ENCODE measurements around the gene MRPS2. TPM values are rescaled to one million over a fixed set of nuclear protein-coding genes. Genes with fewer than 3 reads are reported as not detected.

Gene MRPS2
- total RNA-seq, 3 donors from 2014 or later: 27.3 to 36.0 (median 28.2) TPM

DNA sequence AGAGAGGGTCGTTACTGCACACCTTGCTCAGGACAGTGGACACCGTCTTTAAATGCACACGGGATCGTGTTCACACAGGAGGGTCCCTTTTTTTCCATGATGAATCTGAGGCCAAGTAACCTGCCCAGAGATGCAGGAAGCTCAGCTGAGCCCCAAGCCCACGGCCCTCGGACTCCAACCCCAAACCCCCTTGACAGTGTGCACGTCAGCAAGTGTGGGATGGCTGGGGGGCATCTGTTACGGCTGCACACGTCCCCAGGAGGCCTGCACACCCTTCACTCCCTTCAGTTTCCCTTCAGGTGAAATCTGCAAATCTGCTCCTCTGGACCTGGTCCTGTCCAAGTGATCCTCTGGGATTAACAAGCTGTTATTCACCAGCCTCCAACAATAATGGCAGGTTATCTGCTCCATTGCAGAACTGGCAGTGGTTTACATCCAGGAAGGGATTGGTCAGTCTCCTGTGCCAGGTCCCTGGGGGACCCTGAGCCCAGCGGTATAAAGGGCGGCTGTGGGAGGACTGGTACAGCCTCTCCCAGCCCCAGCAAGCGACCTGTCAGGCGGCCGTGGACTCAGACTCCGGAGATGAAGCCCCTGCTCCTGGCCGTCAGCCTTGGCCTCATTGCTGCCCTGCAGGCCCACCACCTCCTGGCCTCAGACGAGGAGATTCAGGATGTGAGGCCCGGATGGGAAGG lies 20.6 kb downstream of the MRPS2 start, which contains the start of gene LCN1:
TSS of gene LCN1 (plus strand) at position 525 of the 692 bp plus-strand sequence. CDS start at position 583, 58 bp downstream.
- Histone ChIP-seq H3K36me3 (ENCODE audit: low read depth) (no peaks in the 10 kb centered on the region), H3K4me1 (ENCODE audit: low read depth) (no peaks in the 10 kb centered on the region), H3K4me3 (no peak within 1 kb of the TSS), H3K9me3 (no peaks in the 10 kb centered on the region)
- TF ChIP-seq, protein P1, sequence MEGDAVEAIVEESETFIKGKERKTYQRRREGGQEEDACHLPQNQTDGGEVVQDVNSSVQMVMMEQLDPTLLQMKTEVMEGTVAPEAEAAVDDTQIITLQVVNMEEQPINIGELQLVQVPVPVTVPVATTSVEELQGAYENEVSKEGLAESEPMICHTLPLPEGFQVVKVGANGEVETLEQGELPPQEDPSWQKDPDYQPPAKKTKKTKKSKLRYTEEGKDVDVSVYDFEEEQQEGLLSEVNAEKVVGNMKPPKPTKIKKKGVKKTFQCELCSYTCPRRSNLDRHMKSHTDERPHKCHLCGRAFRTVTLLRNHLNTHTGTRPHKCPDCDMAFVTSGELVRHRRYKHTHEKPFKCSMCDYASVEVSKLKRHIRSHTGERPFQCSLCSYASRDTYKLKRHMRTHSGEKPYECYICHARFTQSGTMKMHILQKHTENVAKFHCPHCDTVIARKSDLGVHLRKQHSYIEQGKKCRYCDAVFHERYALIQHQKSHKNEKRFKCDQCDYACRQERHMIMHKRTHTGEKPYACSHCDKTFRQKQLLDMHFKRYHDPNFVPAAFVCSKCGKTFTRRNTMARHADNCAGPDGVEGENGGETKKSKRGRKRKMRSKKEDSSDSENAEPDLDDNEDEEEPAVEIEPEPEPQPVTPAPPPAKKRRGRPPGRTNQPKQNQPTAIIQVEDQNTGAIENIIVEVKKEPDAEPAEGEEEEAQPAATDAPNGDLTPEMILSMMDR (IDR thresholded peaks at IDR 0.05): no peak
- ATAC-seq (no peak), DNase-seq (no peak)
- intact Hi-C loops (cut with DNase I, micrococcal nuclease): no loop called here

GRCh38 chr9:135521608-135522095 lies 21.2 kb downstream of the MRPS2 start:
- intact Hi-C loops (cut with DNase I, micrococcal nuclease): no loop called here
- Histone ChIP-seq H3K36me3 (ENCODE audit: low read depth) (no peaks in the 10 kb centered on the region), H3K4me3 (no peak overlapping the region), H3K9me3 (no peaks in the 10 kb centered on the region), H3K4me1 (ENCODE audit: low read depth) (no peaks in the 10 kb centered on the region)
- ATAC-seq: no peak
- DNase-seq: no peak
- TF ChIP-seq, protein P1 (IDR thresholded peaks at IDR 0.05): no peak

DNA sequence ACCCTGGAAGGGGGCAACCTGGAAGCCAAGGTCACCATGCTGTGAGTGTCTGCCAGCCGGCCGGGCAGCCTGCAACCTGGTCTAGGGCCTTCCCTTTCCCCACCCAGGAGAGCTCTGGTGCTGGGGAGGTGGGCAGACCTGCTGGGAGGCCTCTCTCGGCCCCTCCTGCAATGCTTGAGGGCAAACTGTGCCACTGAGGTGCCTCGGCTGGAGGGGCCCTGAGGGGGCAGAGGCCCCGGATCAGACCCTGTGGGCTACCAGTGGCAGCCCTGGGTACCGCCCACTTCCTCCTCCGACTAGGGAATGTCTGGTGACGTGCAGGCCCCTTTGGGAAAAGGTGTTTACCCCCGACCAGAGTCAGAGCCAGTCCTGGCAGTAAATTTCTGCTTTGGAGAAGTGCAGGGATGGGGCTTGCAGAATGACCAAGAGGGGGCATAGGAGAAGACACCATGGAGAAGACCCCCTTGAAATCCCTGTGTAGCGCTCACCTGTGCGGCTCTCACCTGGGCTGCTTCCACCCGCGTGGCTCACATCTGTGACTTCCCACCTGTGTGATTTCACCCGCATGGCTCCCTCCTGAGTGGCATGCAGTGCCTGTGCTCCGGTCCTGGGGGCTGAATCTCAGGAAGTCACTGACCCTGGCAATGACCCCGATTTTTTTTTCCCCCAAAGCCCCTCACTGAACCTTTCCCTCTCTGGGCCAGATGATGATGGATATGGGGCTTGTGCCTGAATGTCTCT lies 21.8 kb downstream of the MRPS2 start:
- intact Hi-C loops (cut with DNase I, micrococcal nuclease): no loop called here
- H3K9me3 ChIP-seq: no peaks in the 10 kb centered on the region
- DNase-seq: no peak

GRCh38 chr9:135522931-135523330 lies 22.4 kb downstream of the MRPS2 start:
- TF ChIP-seq, protein P1 (IDR thresholded peaks at IDR 0.05): no peak
- intact Hi-C loops (cut with DNase I, micrococcal nuclease): no loop called here
- Histone ChIP-seq H3K36me3 (ENCODE audit: low read depth) (no peaks in the 10 kb centered on the region), H3K4me1 (ENCODE audit: low read depth) (no peaks in the 10 kb centered on the region), H3K9me3 (no peaks in the 10 kb centered on the region), H3K4me3 (no peak overlapping the region)
- DNase-seq: no peak
- ATAC-seq: no peak

More for the DNA sequence above, 21.8 kb downstream of the MRPS2 start:
- no peak for ATAC-seq
- TF ChIP-seq, protein P1 (IDR thresholded peaks at IDR 0.05): no peak
- no peaks in the 10 kb centered on the region for H3K4me1 ChIP-seq (ENCODE audit: low read depth)
- no peak overlapping the region for H3K4me3 ChIP-seq
- H3K36me3 ChIP-seq (ENCODE audit: low read depth): no peaks in the 10 kb centered on the region

DNA sequence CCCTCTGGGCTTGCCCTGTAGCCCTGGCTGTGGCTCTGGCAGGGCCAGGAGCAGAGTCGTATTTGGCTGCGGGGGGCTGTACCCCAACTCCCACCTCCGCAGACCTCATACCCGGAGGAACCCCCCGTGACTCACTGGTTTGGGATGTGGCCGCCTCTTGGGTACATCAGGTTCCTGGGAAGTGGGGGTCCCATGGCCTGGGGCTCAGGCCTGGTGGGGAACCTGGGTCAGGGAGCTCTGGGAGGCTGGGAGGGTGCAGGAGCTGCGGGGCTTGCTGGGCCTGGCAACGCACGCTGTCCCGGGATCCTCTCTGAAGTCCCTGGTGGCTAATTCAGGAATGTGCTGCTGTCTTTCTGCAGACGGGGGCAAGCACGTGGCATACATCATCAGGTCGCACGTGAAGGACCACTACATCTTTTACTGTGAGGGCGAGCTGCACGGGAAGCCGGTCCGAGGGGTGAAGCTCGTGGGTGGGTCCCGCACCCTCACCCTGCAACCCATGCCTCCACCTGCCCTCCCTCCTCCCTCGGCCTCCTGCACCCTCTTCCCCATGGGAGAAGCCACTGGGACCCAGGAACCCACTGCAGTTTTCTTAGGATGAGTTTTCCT lies 23.1 kb downstream of the MRPS2 start:
- intact Hi-C loops (cut with DNase I, micrococcal nuclease): no loop called here
- TF ChIP-seq, protein P1 (IDR thresholded peaks at IDR 0.05): no peak
- Histone ChIP-seq H3K4me1 (ENCODE audit: low read depth) (no peaks in the 10 kb centered on the region), H3K4me3 (no peak overlapping the region), H3K36me3 (ENCODE audit: low read depth) (no peaks in the 10 kb centered on the region), H3K9me3 (no peaks in the 10 kb centered on the region)
- no peak for DNase-seq
- no peak for ATAC-seq

All from mucosa of descending colon (tissue), 3 donors.